Aortic smooth muscle cell (primary cell): ENCODE results near the gene SLC7A9. TPM values are rescaled to one million over a fixed set of nuclear protein-coding genes. Genes with fewer than 3 reads are reported as not detected.

Experiments
- total RNA-seq: library from RNA; depleted of rRNA; stranded (reverse); fragments of >200 nt; gene quantifications from 2 replicates; pipeline ENCODE4 v1.2.3, GENCODE V29; 2014

Gene SLC7A9
- 0.12 TPM in 1 of 2 replicates, not detected in the other for total RNA-seq

GRCh38 chr19:32869369-32869965 is at the start of gene SLC7A9:
SLC7A9 (minus strand) TSS chr19:32869767; CDS start chr19:32868534, 1,233 bp downstream.

Other genes with a start within 250 kb of the SLC7A9 start
- gene ANKRD27, start 194.6 kb downstream of the SLC7A9 start, total RNA-seq = 32.0 and 34.7 TPM in 2 replicates
- 0.26 and 0.31 TPM in 2 replicates for gene RGS9BP, start 193.9 kb downstream of the SLC7A9 start, total RNA-seq
- 5.6 and 8.3 TPM in 2 replicates for gene NUDT19, start 177.9 kb downstream of the SLC7A9 start, total RNA-seq
- 0.25 and 0.40 TPM in 2 replicates for gene TDRD12, start 150.0 kb downstream of the SLC7A9 start, total RNA-seq
- 9.2 and 9.8 TPM in 2 replicates for gene CEP89, start 102.2 kb upstream of the SLC7A9 start, total RNA-seq
- gene FAAP24, start 102.5 kb upstream of the SLC7A9 start, total RNA-seq = 1.6 and 2.7 TPM in 2 replicates
- 0.56 and 0.66 TPM in 2 replicates for gene RHPN2, start 195.1 kb upstream of the SLC7A9 start, total RNA-seq
- 5.8 and 7.5 TPM in 2 replicates for gene GPATCH1, start 211.4 kb upstream of the SLC7A9 start, total RNA-seq